HEK293 (cell line): ENCODE data around the gene THTPA.

Experiments used
- ATF2 ChIP-seq: fragments of 450-650 bp; formaldehyde crosslinking; IDR thresholded peaks from 2 replicates; pipeline ENCODE4 v1.5.1; 2016; ENCODE audit warnings: missing biosample characterization, missing genetic modification characterization, low read depth
- OSR2 ChIP-seq: fragments of 450-650 bp; formaldehyde crosslinking; IDR thresholded peaks from 2 replicates; pipeline ENCODE4 v1.5.1; 2016; ENCODE audit warnings: missing biosample characterization, missing genetic modification characterization
- PRDM2 ChIP-seq: fragments of 450-650 bp; formaldehyde crosslinking; IDR thresholded peaks from 2 replicates; pipeline ENCODE4 v1.5.1; 2016; ENCODE audit warnings: missing biosample characterization, missing genetic modification characterization, borderline replicate concordance
- TRIM28 ChIP-seq: IDR thresholded peaks from 2 replicates; pipeline ENCODE4 v1.6.1; 2011; ENCODE audit warnings: low read length, control low read depth, borderline replicate concordance
- ZBTB17 ChIP-seq: fragments of 450-650 bp; formaldehyde crosslinking; IDR thresholded peaks from 2 replicates; pipeline ENCODE4 v1.5.1; 2016; ENCODE audit warnings: missing biosample characterization, missing genetic modification characterization
- ZBTB8A ChIP-seq: fragments of 450-650 bp; formaldehyde crosslinking; IDR thresholded peaks from 2 replicates; pipeline ENCODE4 v1.5.1; 2016; ENCODE audit warnings: missing biosample characterization, missing genetic modification characterization
- ZFHX2 ChIP-seq: fragments of 450-650 bp; formaldehyde crosslinking; conservative IDR thresholded peaks from 2 replicates; pipeline ENCODE4 v1.5.1; 2016; ENCODE audit warnings: missing biosample characterization, missing genetic modification characterization
- ZNF140 ChIP-seq: fragments of 450-650 bp; formaldehyde crosslinking; IDR thresholded peaks from 2 replicates; pipeline ENCODE4 v1.5.1; 2016; ENCODE audit warnings: missing biosample characterization, missing genetic modification characterization
- ZNF16 ChIP-seq: fragments of 450-650 bp; formaldehyde crosslinking; IDR thresholded peaks from 2 replicates; pipeline ENCODE4 v1.5.1; 2016; ENCODE audit warnings: low read depth, missing biosample characterization, missing genetic modification characterization
- ZNF169 ChIP-seq: fragments of 450-650 bp; formaldehyde crosslinking; IDR thresholded peaks from 2 replicates; pipeline ENCODE4 v1.5.1; 2016; ENCODE audit warnings: missing biosample characterization, missing genetic modification characterization
- ZNF223 ChIP-seq: fragments of 450-650 bp; formaldehyde crosslinking; IDR thresholded peaks from 2 replicates; pipeline ENCODE4 v1.5.1; 2016; ENCODE audit warnings: missing biosample characterization, missing genetic modification characterization
- ZNF24 ChIP-seq: fragments of 450-650 bp; formaldehyde crosslinking; IDR thresholded peaks from 2 replicates; pipeline ENCODE4 v1.5.1; 2016; ENCODE audit warnings: missing biosample characterization, missing genetic modification characterization
- ZNF274 ChIP-seq, 2 experiments: fragments of 200-500 bp in 1 of 2; fragments of 450-650 bp in 1 of 2; sonication (Bioruptor generic) in 1 of 2; formaldehyde crosslinking in 1 of 2; IDR thresholded peaks; 2 replicates each; pipeline versions ENCODE4 v1.5.1 to v1.6.1; 2014 to 2016; ENCODE audit warnings: borderline replicate concordance in 1 of 2, inconsistent platforms in 1 of 2, low read length in 1 of 2, missing biosample characterization in 1 of 2, missing genetic modification characterization in 1 of 2
- ZNF324 ChIP-seq: fragments of 450-650 bp; formaldehyde crosslinking; IDR thresholded peaks from 2 replicates; pipeline ENCODE4 v1.5.1; 2016; ENCODE audit warnings: missing biosample characterization, missing genetic modification characterization
- ZNF398 ChIP-seq: fragments of 450-650 bp; formaldehyde crosslinking; IDR thresholded peaks from 2 replicates; pipeline ENCODE4 v1.5.1; 2017; ENCODE audit warnings: missing biosample characterization, missing genetic modification characterization
- ZNF423 ChIP-seq: fragments of 450-650 bp; formaldehyde crosslinking; IDR thresholded peaks from 2 replicates; pipeline ENCODE4 v1.5.1; 2016; ENCODE audit warnings: missing biosample characterization, missing genetic modification characterization
- ZNF555 ChIP-seq: fragments of 450-650 bp; formaldehyde crosslinking; conservative IDR thresholded peaks from 2 replicates; pipeline ENCODE4 v1.5.1; 2017; ENCODE audit warnings: missing biosample characterization, mild to moderate bottlenecking, missing genetic modification characterization, inconsistent platforms
- ZNF600 ChIP-seq: fragments of 450-650 bp; formaldehyde crosslinking; IDR thresholded peaks from 2 replicates; pipeline ENCODE4 v1.5.1; 2016; ENCODE audit warnings: missing biosample characterization, missing genetic modification characterization
- ZSCAN23 ChIP-seq: fragments of 450-650 bp; formaldehyde crosslinking; IDR thresholded peaks from 2 replicates; pipeline ENCODE4 v1.5.1; 2016; ENCODE audit warnings: missing biosample characterization, missing genetic modification characterization
- TF ChIP-seq, protein P1 (sequence below): fragments of 450-650 bp; formaldehyde crosslinking; IDR thresholded peaks from 2 replicates; pipeline ENCODE4 v1.5.1; 2016; ENCODE audit warnings: missing biosample characterization, missing genetic modification characterization
- TF ChIP-seq, protein P2 (sequence below): fragments of 450-650 bp; formaldehyde crosslinking; IDR thresholded peaks from 2 replicates; pipeline ENCODE4 v1.5.1; 2016; ENCODE audit warnings: missing biosample characterization, missing genetic modification characterization

THTPA gene

GRCh38 chr14:23578560-23579310, 22.7 kb downstream of the THTPA start, which contains the start of gene JPH4 (continued):
- TF ChIP-seq ZNF600 (tag by site-specific recombination) (no peak), ZSCAN23 (tag by site-specific recombination) (no peak), PRDM2 (tag by site-specific recombination) (no peak), ZNF423 (tag by site-specific recombination) (no peak), ZNF398 (tag by site-specific recombination) (peak; percentile 87), TRIM28 (no peak), ZNF16 (tag by site-specific recombination) (no peak), ZNF169 (no peak), ZNF274 (IDR thresholded peaks at IDR 0.05; ENCODE audit: low read length) (no peak), ZNF274 (tag by site-specific recombination; IDR thresholded peaks at IDR 0.05; ENCODE audit: borderline replicate concordance) (no peak), ZBTB17 (peak; percentile 83), ZNF555 (tag by site-specific recombination) (no peak), ZBTB8A (tag by site-specific recombination) (no peak), ATF2 (tag by site-specific recombination) (no peak), OSR2 (tag by site-specific recombination) (no peak), ZNF223 (no peak), ZNF140 (tag by site-specific recombination) (no peak), ZNF24 (tag by site-specific recombination) (no peak), ZNF324 (no peak), ZFHX2 (tag by site-specific recombination) (peak; percentile 43; the same call in 1 of the 2 replicates)
- TF ChIP-seq, protein P1, sequence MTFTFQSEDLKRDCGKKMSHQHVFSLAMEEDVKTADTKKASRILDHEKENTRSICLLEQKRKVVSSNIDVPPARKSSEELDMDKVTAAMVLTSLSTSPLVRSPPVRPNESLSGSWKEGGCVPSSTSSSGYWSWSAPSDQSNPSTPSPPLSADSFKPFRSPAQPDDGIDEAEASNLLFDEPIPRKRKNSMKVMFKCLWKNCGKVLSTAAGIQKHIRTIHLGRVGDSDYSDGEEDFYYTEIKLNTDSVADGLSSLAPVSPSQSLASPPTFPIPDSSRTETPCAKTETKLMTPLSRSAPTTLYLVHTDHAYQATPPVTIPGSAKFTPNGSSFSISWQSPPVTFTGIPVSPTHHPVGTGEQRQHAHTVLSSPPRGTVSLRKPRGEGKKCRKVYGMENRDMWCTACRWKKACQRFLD = no peak
- TF ChIP-seq, protein P2, sequence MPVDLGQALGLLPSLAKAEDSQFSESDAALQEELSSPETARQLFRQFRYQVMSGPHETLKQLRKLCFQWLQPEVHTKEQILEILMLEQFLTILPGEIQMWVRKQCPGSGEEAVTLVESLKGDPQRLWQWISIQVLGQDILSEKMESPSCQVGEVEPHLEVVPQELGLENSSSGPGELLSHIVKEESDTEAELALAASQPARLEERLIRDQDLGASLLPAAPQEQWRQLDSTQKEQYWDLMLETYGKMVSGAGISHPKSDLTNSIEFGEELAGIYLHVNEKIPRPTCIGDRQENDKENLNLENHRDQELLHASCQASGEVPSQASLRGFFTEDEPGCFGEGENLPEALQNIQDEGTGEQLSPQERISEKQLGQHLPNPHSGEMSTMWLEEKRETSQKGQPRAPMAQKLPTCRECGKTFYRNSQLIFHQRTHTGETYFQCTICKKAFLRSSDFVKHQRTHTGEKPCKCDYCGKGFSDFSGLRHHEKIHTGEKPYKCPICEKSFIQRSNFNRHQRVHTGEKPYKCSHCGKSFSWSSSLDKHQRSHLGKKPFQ (tag by site-specific recombination) = no peak
